Activated CD8-positive, alpha-beta T cell treated with anti-CD3 and anti-CD28 coated beads for 36 hours (primary cell): ENCODE data around the gene IFT27. TPM values are rescaled to one million over a fixed set of nuclear protein-coding genes. Genes with fewer than 3 reads are reported as not detected.

Source experiments
- ATAC-seq: fragments of 200-7000 bp; cut with Tn5 transposase; one replicate; pipeline ENCODE4 v1.10.0; 2021; ENCODE audit warnings: mild to moderate bottlenecking, moderate library complexity
- CTCF ChIA-PET: fragments of 350-600 bp; sonication (Branson Sonifier 250); formaldehyde crosslinking; loops from one replicate; lab custom pipeline; 2021; ENCODE audit warnings: antibody characterized with exemption; lab: Charles Lee
- POLR2A ChIA-PET: fragments of 350-600 bp; sonication (Branson Sonifier 250); formaldehyde crosslinking; loops from one replicate; lab custom pipeline; 2021; ENCODE audit warnings: antibody characterized with exemption; lab: Charles Lee
- DNase-seq: peaks from one replicate; pipeline ENCODE4 v3.0.0-alpha.2; 2020
- H3K27ac Mint-ChIP-seq: one replicate; pipeline ENCODE4 v1.8.0; 2021; ENCODE audit warnings: mild to moderate bottlenecking, mixed read lengths
- H3K27me3 Mint-ChIP-seq: one replicate; pipeline ENCODE4 v1.8.0; 2021; ENCODE audit warnings: mixed read lengths
- H3K36me3 Mint-ChIP-seq: one replicate; pipeline ENCODE4 v1.8.0; 2021; ENCODE audit warnings: low read depth, mixed read lengths
- H3K4me1 Mint-ChIP-seq: one replicate; pipeline ENCODE4 v1.8.0; 2021; ENCODE audit warnings: low read depth, mixed read lengths
- H3K4me3 Mint-ChIP-seq: one replicate; pipeline ENCODE4 v1.8.0; 2021; ENCODE audit warnings: mild to moderate bottlenecking, moderate library complexity, mixed read lengths
- H3K9me3 Mint-ChIP-seq: one replicate; pipeline ENCODE4 v1.8.0; 2021; ENCODE audit warnings: mixed read lengths
- CTCF ChIP-seq: fragments of 200-600 bp; IDR thresholded peaks from one replicate; pipeline ENCODE4 v1.8.0; 2022; ENCODE audit warnings: antibody characterized with exemption, mild to moderate bottlenecking
- intact Hi-C: fragments of 100-400 bp; cut with micrococcal nuclease; formaldehyde crosslinking; loops from one replicate; pipeline ENCODE4 v1.10.0; 2022
- total RNA-seq, 2 experiments: library from RNA; stranded (reverse); gene quantifications; one replicate each; pipeline ENCODE4 v1.2.3, GENCODE V29; 2021

Gene IFT27
- total RNA-seq, 2 experiments from 2014 or later = 20.0 to 21.9 TPM

- Mint-ChIP-seq H3K27ac (peak overlapping the region; percentile 94), H3K4me3 (peak overlapping the region; percentile 79), H3K36me3 (peaks cover 2% of the 10 kb centered on the region), H3K27me3 (no peaks in the 10 kb centered on the region), H3K9me3 (no peaks in the 10 kb centered on the region), H3K4me1 (peaks cover 38% of the 10 kb centered on the region)
- CTCF ChIA-PET = interaction anchor here (0.7 to 10.4 kb wide), 8 partner anchors 10 to 243 kb away, joined by 3 to 129 read pairs (median 4); partner anchors contain the start of genes MPST, NCF4 and TST
- no peak for TF ChIP-seq CTCF
- DNase-seq (no peak), ATAC-seq (no peak)
- intact Hi-C loops = no loop called here
- POLR2A ChIA-PET = interaction anchor here (0.6 to 1.6 kb wide), 6 partner anchors 11 to 247 kb away, joined by 3 to 8 read pairs (median 5); partner anchors contain the start of genes EIF3D, MPST and TST
Observed at GRCh38 chr22:36776722-36777121, 803 bp upstream of the IFT27 start.

DNA sequence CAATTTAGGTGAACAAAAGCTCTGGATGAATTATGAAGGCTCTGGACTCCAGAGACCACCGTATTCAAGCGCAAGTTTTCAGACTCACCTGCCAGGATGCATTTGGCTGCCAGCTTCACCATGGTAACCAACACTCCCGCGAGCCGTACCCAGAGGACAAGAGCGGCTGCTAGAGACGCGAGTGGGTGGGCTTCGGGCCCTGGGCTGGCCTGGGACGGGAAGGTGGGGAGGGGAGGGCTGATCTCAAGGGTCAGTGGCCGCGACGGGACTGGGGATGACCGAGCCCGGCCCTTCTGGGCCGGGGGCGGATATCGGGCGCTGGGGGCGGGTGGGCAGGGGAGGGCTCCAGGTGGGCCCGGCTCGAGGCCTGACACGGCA, 344 bp downstream of the IFT27 start:
- TF ChIP-seq CTCF = no peak
- H3K4me1 Mint-ChIP-seq = peaks cover 32% of the 10 kb centered on the region
- peak overlapping the region; percentile 87 for H3K27ac Mint-ChIP-seq
- H3K27me3 Mint-ChIP-seq = no peaks in the 10 kb centered on the region
- CTCF ChIA-PET = interaction anchor here (0.8 to 10.4 kb wide), 7 partner anchors 16 to 466 kb away, joined by 3 to 129 read pairs (median 6); partner anchors contain the start of gene NCF4
- POLR2A ChIA-PET = interaction anchor here (0.6 to 1.4 kb wide), 5 partner anchors 12 to 246 kb away, joined by 3 to 7 read pairs (median 3); no protein-coding TSS in a partner anchor
- no peaks in the 10 kb centered on the region for H3K9me3 Mint-ChIP-seq
- peaks cover 2% of the 10 kb centered on the region for H3K36me3 Mint-ChIP-seq
- no peak for ATAC-seq
- DNase-seq = peak; percentile 62
- intact Hi-C loops = no loop called here
- peak overlapping the region; percentile 79 for H3K4me3 Mint-ChIP-seq

DNA sequence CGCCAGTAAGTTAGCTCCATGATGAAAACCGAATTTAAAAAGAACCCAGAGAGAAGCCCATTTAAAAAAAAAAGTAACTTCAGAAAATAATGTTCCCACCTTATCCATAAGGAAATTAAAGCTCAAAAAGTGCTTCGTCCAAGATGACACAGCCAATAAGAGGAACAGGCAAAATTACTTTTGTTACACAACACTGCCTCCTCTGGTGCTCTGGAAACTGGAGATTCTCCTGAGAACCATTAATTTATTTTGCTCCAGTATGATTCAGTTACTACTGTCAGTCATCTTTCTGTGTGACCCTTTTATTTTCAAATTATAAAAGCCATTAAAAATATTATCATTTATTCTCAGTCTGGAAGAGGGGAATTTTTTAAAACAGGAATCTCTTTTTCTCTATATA, 2.0 kb downstream of the IFT27 start:
- Mint-ChIP-seq H3K27ac (no peak overlapping the region), H3K9me3 (no peaks in the 10 kb centered on the region)
- intact Hi-C loops = no loop called here

GRCh38 chr22:36772451-36772850, 3.5 kb downstream of the IFT27 start:
- ChIA-PET CTCF (interaction anchor here (1.2 to 1.3 kb wide), 2 partner anchors 10 to 225 kb away, joined by 4 to 5 read pairs; no protein-coding TSS in a partner anchor), POLR2A (no interaction called here)
- ATAC-seq (no peak), DNase-seq (no peak)
- TF ChIP-seq CTCF = no peak
- H3K36me3 Mint-ChIP-seq = peaks cover 2% of the 10 kb centered on the region
- intact Hi-C loops = no loop called here
- no peak overlapping the region for H3K4me3 Mint-ChIP-seq
- H3K27me3 Mint-ChIP-seq = no peaks in the 10 kb centered on the region
- no peak overlapping the region for H3K27ac Mint-ChIP-seq
- H3K9me3 Mint-ChIP-seq = no peaks in the 10 kb centered on the region
- peaks cover 16% of the 10 kb centered on the region for H3K4me1 Mint-ChIP-seq

More for the DNA sequence above, 2.0 kb downstream of the IFT27 start:
- CTCF ChIA-PET = interaction anchor here (0.8 to 4.2 kb wide), 9 partner anchors 8 to 263 kb away, joined by 3 to 51 read pairs (median 4); no protein-coding TSS in a partner anchor
- H3K4me3 Mint-ChIP-seq = no peak overlapping the region
- no peak for ATAC-seq
- peaks cover 28% of the 10 kb centered on the region for H3K4me1 Mint-ChIP-seq
- no peak for DNase-seq
- H3K36me3 Mint-ChIP-seq = peaks cover 2% of the 10 kb centered on the region
- POLR2A ChIA-PET = interaction anchor here (0.7 kb wide), 1 partner anchor 689 kb away, joined by 4 read pairs; no protein-coding TSS in a partner anchor
- H3K27me3 Mint-ChIP-seq = no peaks in the 10 kb centered on the region
- peak; percentile 18 for TF ChIP-seq CTCF

- ATAC-seq (no peak), DNase-seq (no peak)
- ChIA-PET CTCF (interaction anchor here (1.2 to 1.3 kb wide), 2 partner anchors 11 to 206 kb away, joined by 3 to 5 read pairs; no protein-coding TSS in a partner anchor), POLR2A (no interaction called here)
- intact Hi-C loops = no loop called here
- Mint-ChIP-seq H3K9me3 (no peaks in the 10 kb centered on the region), H3K27ac (no peak overlapping the region), H3K36me3 (peaks cover 4% of the 10 kb centered on the region), H3K4me1 (peaks cover 10% of the 10 kb centered on the region), H3K27me3 (no peaks in the 10 kb centered on the region), H3K4me3 (no peak overlapping the region)
- no peak for TF ChIP-seq CTCF
Observed at GRCh38 chr22:36771356-36772063, 4.4 kb downstream of the IFT27 start.
